ACC112 (cell line): ENCODE measurements around the gene WNT3A.

Experiments used
- H2AFZ ChIP-seq: fragments of 200-600 bp; sonication (generic); one replicate; pipeline ENCODE4 v1.6.0; 2017; ENCODE audit warnings: antibody characterized with exemption, low read length; ENCODE audit not compliant: unreplicated experiment
- H3K27ac ChIP-seq: fragments of 200-600 bp; sonication (generic); 2 replicates; pipeline ENCODE4 v1.5.1; 2014; ENCODE audit warnings: low read depth, mild to moderate bottlenecking, antibody characterized with exemption, low read length, moderate library complexity
- H3K27me3 ChIP-seq: fragments of 200-600 bp; sonication (generic); 2 replicates; pipeline ENCODE4 v1.6.1; 2014; ENCODE audit warnings: mild to moderate bottlenecking, antibody characterized with exemption, low read length, moderate library complexity, mixed read lengths; ENCODE audit not compliant: insufficient read depth
- H3K36me3 ChIP-seq: fragments of 200-600 bp; sonication (generic); 2 replicates; pipeline ENCODE4 v1.6.1; 2016; ENCODE audit warnings: mild to moderate bottlenecking, antibody characterized with exemption, low read length, moderate library complexity, mixed read lengths; ENCODE audit not compliant: insufficient read depth
- H3K4me1 ChIP-seq: fragments of 200-600 bp; sonication (generic); one replicate; pipeline ENCODE4 v1.6.1; 2016; ENCODE audit warnings: low read length, mixed read lengths; ENCODE audit not compliant: insufficient read depth, unreplicated experiment, control insufficient read depth
- H3K4me3 ChIP-seq: fragments of 200-600 bp; sonication (generic); 2 replicates; pipeline ENCODE4 v1.5.1; 2014; ENCODE audit warnings: mild to moderate bottlenecking, low read depth, low read length
- H3K79me2 ChIP-seq: fragments of 200-600 bp; sonication (generic); one replicate; pipeline ENCODE4 v1.6.0; 2016; ENCODE audit warnings: low read length; ENCODE audit not compliant: control insufficient read depth, unreplicated experiment, insufficient read depth

Gene WNT3A

GRCh38 chr1:228093050-228093906 is 86.5 kb downstream of the WNT3A start:
- H3K79me2 ChIP-seq = peaks cover 100% of the 10 kb centered on the region
- peaks cover 39% of the 10 kb centered on the region for H3K36me3 ChIP-seq
- no peaks in the 10 kb centered on the region for H3K27me3 ChIP-seq
- H3K4me3 ChIP-seq = no peak overlapping the region
- H2AFZ ChIP-seq = no peak overlapping the region
- no peak overlapping the region for H3K27ac ChIP-seq
- peaks cover 31% of the 10 kb centered on the region for H3K4me1 ChIP-seq

- H3K79me2 ChIP-seq = peaks cover 93% of the 10 kb centered on the region
- H3K36me3 ChIP-seq = peaks cover 39% of the 10 kb centered on the region
- no peaks in the 10 kb centered on the region for H3K27me3 ChIP-seq
- no peak overlapping the region for H2AFZ ChIP-seq
- no peak overlapping the region for H3K4me3 ChIP-seq
- H3K27ac ChIP-seq = no peak overlapping the region
- H3K4me1 ChIP-seq = peaks cover 18% of the 10 kb centered on the region
Measured at GRCh38 chr1:228094432-228095016, 87.7 kb downstream of the WNT3A start.

DNA sequence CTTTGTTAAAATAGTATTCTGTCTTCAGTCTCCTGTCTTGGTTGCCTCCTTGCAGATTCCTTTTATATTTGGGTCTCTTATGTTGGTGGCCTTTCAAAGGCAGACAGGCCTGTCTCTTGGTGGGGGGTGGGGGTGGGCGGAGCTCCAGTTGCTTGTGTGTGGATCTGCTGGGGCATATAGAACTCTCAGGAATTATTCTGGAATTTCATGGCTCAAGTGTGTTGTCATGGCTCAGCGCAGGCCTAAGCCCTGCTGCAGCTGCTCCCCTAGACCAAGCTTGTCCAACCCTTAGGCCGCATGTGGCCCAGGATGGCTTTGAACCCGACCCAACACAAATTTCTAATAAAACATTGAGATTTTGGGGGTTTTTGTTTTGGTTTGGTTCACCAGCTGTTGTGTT is 88.4 kb downstream of the WNT3A start:
- Histone ChIP-seq H3K79me2 (peaks cover 91% of the 10 kb centered on the region), H3K36me3 (peaks cover 43% of the 10 kb centered on the region), H3K27ac (no peak overlapping the region)

GRCh38 chr1:228095938-228096337 is 89.1 kb downstream of the WNT3A start:
- Histone ChIP-seq H2AFZ (no peak overlapping the region), H3K79me2 (peaks cover 83% of the 10 kb centered on the region), H3K27ac (no peak overlapping the region), H3K27me3 (no peaks in the 10 kb centered on the region), H3K36me3 (peaks cover 43% of the 10 kb centered on the region), H3K4me3 (no peak overlapping the region), H3K4me1 (peaks cover 4% of the 10 kb centered on the region)

More for the DNA sequence above, 88.4 kb downstream of the WNT3A start:
- Histone ChIP-seq H3K4me1 (peaks cover 12% of the 10 kb centered on the region), H3K27me3 (no peaks in the 10 kb centered on the region), H2AFZ (no peak overlapping the region), H3K4me3 (no peak overlapping the region)

DNA sequence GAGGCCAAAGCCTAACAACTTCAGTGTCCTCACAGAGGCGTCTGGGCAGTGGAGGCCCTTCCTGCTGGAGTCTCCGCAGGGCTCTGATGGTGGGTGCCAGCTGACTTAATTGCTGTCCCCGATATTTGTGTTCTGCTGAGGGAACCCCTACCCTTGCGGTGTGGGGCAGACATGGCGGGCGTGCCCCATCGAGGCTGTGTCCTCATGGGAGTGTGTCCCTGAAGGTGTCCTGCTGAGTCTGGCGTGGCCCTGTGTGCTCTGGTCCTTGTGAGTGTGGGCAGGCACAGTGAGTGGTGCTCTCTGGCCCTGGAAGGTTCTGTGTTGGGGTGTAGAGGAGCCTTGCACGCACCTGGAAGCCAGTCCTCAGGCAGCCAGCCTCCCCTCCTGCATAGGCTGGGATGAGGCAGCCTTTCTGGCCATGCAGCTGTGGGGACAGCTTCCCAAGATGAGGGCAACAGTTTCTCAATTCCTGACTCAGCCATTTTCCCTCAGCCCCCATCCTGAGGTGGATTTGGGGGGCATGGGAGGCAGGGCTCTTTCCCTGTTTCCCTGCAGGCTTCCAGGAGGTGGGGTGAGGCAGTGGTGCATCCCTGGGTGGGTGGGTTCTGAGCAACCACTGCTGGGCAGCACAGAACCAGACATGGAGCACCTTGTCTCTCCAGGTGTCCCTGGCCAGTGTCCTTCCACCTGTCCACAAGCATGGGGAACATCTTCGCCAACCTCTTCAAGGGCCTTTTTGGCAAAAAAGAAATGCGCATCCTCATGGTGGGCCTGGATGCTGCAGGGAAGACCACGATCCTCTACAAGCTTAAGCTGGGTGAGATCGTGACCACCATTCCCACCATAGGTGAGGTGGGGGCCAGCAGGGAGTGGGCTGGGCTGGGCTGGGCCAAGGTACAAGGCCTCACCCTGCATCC is 89.9 kb downstream of the WNT3A start:
- Histone ChIP-seq H3K4me1 (peaks cover 3% of the 10 kb centered on the region), H3K4me3 (no peak overlapping the region), H3K27ac (no peak overlapping the region), H3K79me2 (peaks cover 79% of the 10 kb centered on the region), H3K27me3 (no peaks in the 10 kb centered on the region), H2AFZ (no peak overlapping the region), H3K36me3 (peaks cover 40% of the 10 kb centered on the region)

DNA sequence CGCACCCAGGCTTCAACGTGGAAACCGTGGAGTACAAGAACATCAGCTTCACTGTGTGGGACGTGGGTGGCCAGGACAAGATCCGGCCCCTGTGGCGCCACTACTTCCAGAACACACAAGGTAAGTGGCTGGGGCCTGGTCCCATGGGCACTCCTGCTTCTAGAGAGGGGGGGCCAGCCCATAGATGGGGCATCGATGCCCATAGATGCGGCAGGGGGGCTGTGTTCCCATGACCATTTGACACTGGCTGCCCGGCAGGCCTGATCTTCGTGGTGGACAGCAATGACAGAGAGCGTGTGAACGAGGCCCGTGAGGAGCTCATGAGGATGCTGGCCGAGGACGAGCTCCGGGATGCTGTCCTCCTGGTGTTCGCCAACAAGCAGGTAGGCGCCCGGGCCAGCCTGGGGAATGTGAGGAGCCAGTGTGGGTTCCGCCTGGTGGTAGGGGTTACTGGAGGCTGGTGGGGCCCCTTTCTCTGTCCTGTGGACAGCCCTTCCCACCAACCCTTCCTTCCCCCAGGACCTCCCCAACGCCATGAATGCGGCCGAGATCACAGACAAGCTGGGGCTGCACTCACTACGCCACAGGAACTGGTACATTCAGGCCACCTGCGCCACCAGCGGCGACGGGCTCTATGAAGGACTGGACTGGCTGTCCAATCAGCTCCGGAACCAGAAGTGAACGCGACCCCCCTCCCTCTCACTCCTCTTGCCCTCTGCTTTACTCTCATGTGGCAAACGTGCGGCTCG is 90.7 kb downstream of the WNT3A start:
- Histone ChIP-seq H3K4me3 (no peak overlapping the region), H3K79me2 (peaks cover 76% of the 10 kb centered on the region), H3K27ac (no peak overlapping the region), H3K36me3 (peaks cover 33% of the 10 kb centered on the region), H2AFZ (no peak overlapping the region), H3K27me3 (no peaks in the 10 kb centered on the region), H3K4me1 (peaks cover 5% of the 10 kb centered on the region)

GRCh38 chr1:228098323-228098931 is 91.6 kb downstream of the WNT3A start:
- Histone ChIP-seq H3K27me3 (no peaks in the 10 kb centered on the region), H3K4me1 (peaks cover 5% of the 10 kb centered on the region), H3K36me3 (peaks cover 27% of the 10 kb centered on the region), H3K4me3 (no peak overlapping the region), H3K79me2 (peaks cover 66% of the 10 kb centered on the region), H2AFZ (no peak overlapping the region), H3K27ac (no peak overlapping the region)

- H3K79me2 ChIP-seq = peaks cover 57% of the 10 kb centered on the region
Measured at GRCh38 chr1:228099331-228099732, 92.5 kb downstream of the WNT3A start.

DNA sequence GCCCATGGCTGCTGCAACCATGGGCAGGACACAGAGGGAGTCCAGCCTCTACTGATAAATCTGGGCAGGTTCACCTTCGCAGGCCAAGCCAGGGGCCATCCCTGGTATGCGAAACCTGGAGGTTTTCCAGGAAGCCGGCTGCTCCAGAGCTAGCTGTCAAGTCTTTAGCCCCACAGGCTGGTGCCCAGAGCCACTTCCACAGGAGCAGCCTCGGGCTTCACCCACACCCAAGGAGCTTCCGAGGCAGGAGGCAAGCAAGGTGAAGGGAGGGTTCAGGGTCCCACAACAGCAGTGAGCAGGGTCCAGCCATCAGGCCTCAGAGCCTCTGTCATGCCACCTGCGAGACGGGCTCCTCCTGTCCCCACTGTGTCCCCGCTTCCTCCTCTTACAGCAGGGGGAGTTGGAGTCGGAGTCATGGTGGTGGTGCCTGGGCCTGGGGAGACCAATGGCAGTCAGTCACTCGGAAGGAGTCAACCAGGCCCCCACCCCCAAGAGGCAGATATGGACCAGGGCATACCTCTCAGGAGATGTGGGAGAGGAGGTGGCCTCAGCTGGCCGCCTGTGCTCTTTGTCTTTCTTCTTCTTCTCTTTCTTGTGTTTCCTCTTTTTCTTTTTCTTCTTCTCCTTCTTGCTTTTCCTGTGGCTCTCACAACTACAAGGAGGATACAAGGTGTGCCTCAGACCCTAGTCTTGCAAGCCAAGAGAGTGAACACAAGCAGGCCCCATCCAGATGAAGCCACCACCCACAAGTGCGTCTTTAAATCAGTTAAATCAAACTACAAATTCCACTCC is 94.2 kb downstream of the WNT3A start:
- Histone ChIP-seq H3K4me3 (peak overlapping the region; percentile 81), H3K79me2 (peaks cover 40% of the 10 kb centered on the region), H3K36me3 (peaks cover 8% of the 10 kb centered on the region; the same call in 1 of the 2 replicates), H3K4me1 (peaks cover 13% of the 10 kb centered on the region), H3K27me3 (no peaks in the 10 kb centered on the region), H2AFZ (no peak overlapping the region), H3K27ac (no peak overlapping the region)

More at GRCh38 chr1:228099331-228099732, 92.5 kb downstream of the WNT3A start:
- H3K36me3 ChIP-seq = peaks cover 22% of the 10 kb centered on the region
- H3K4me3 ChIP-seq = no peak overlapping the region
- H3K27me3 ChIP-seq = no peaks in the 10 kb centered on the region
- peaks cover 10% of the 10 kb centered on the region for H3K4me1 ChIP-seq
- no peak overlapping the region for H3K27ac ChIP-seq
- H2AFZ ChIP-seq = no peak overlapping the region
